NCI-H2196 (cell line): Measurements from ENCODE around the gene RFX2.
"Not testable (repeated sequence)": the region's sequence is repeated elsewhere in the genome, so short reads cannot be mapped to it uniquely, and the experiment has no call there.

ENCODE experiments used
- DNase-seq: peaks from one replicate; lab custom pipeline; 2025; ENCODE audit not compliant: unreplicated experiment; lab: John Stamatoyannopoulos, UW

RFX2 gene

GRCh38 chr19:6017576-6017975, 92.7 kb downstream of the RFX2 start:
- no peak for DNase-seq

GRCh38 chr19:6015841-6016545, 94.3 kb downstream of the RFX2 start:
- no peak for DNase-seq

DNA sequence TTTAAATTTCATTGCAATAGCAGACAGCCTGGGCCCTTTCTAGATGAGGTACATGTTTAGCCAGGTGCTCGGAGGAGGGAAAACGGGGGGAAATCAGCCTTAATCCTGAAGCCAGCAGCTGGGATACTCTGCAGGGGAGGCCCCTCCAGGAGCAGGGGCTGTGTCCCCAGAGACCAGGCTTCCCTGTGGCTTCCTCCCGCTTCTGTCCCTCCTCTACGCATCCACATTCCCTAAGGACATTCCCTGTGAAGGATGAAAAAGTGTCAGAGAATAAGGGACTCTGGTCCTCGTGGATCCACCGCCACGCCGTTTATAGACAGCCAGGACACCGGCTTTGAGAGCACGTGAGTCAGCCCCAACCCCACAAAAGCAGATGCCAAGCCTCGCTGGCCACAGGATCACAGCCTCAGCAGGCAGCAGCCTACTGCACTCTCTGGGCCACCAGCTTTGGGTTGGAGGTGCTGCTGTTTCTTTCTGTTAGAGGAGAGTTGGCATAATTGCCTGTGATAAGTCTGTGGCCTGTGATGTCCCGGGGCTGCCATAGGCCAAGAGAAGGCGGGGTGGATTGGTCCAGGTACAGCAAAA, 95.7 kb downstream of the RFX2 start:
- no peak for DNase-seq

- DNase-seq = no peak
These were observed 97.7 kb downstream of the RFX2 start for GRCh38 chr19:6012426-6013170.

GRCh38 chr19:6011794-6012193, 98.5 kb downstream of the RFX2 start:
- DNase-seq = no peak

DNA sequence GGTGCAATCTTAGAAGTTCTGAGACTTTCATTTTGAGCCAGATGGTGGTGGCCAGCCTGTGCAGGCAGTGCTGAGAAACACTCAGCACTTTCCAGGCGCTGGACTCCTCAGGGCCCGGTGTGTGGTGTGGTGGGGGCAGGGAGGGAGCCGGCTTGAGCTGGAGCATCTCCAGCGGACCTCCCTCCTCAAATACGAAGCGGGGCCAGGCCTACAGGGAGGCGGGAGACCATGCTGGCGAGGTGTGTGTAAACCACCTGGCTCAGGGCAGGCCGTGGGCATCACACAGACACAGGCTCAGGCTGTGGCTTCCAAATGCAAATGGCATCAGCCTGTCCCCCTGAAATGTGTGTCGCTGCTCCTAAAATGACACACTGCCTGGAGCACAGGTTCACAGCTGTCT, 99.1 kb downstream of the RFX2 start:
- no peak for DNase-seq

DNA sequence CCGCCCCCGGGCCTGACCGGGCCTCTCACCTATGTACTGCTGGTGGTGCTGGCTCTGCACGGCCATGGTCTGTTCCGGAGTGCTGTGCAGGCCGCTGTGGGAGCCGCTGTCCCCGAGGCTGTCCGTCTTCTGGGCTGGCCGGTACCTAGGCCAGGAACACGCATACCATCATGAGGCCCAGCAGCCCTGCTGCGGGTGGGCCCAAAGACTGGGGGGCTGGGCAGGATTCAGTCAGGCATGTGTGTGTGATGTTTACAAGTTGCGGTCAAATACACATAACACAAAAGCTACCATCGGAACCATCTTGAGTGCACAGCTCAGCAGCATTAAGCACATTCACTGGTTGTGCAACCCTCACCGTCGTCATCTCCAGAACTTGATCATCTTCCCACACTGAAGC, 100.2 kb downstream of the RFX2 start:
- no peak for DNase-seq

DNA sequence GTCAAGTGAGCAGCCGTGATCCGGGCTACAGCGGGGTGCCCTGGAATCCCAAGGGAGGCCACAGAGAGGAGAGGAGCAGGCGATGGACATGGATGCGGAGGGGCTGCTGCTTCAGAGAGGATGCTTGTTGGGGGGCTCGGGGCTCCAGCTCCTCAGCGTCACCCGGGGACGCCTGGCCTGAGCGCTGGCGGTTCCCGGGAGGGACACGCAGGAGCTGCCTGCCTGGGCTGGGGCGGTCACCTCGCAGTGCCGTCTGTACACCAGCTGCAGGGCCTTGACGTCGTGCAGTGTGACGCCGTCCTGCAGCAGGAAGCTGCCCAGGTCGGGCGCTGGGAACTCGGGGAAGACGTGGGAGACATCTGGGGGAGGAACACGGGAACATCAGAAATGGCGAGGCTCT, 102.4 kb downstream of the RFX2 start:
- DNase-seq = no peak

DNA sequence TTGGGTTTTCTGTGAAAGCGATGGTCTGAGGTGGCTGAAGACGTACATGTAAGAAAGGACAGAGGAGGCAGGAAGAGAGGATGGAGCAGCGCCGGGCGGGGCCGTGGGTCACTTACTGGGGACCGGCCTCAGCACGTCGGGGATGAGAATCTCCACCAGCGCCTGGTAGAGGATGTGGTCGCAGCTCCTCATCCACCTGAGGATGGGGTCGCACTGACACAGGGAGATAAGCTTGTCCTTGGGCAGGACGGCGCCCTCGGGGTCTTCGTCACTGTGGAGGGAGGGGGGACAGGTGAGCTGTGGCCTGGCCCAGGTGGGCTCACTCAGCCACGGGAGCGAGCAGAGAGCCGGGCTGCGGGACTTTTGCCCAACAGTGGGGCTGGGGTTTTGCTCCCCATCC, 103.4 kb downstream of the RFX2 start:
- no peak for DNase-seq

DNA sequence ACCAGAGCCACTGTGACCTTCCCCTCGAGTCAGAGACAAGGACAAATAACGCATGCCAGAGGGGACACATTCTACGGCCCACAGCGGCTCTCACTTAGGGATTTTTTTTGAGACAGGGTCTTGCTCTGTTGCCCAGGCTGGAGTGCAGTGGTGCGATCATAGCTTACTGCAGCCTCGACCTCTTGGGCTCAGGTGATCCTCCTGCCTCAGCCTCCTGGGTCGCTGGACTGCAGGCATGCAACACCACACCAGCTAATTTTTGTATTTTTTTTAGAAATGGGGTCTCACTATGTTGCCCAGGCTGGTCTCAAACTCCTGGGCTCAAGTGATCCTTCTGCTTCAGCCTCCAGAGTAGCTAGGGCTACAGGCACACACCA, 104.2 kb downstream of the RFX2 start:
- DNase-seq = not testable (repeated sequence)

GRCh38 chr19:6005321-6006069, 104.8 kb downstream of the RFX2 start:
- no peak for DNase-seq

DNA sequence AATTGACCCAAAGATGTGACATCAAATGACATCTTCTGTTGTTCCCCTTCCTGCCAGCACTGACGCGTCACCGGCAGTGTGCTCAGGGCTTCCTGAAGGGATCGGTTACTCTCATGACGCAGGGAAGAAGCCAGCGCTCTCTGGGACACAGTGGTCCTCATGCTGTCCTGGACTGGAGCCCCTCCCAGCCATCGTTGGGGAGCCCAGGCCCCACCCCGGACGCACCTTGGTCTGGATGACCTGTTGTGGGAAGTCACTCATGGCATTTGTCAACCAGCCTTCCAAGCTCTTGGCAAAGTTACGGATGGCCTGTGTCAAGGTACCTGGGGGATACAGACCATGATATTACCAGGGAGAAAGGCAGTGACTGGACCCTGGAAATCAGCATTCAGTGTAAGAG, 106.3 kb downstream of the RFX2 start:
- DNase-seq = no peak

DNA sequence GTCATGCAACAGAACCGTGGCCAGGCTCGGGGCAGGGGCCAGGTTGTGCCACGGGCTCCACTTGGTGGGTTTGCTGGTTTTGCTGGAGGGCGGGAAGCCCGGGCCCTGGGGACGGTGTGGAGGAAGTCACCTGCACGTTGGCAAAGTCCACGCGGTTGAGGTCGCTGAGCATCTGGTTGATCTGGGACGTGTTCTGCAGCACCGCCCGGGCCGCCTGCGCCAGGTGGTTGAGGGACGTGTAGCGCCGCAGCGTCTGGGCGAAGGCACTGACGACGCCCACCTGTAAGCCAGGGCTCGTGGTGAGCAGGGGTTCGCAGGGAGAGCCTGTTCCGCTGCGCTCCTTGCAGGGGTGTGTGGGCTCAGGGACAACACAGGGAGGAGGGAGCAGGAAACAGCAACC, 107.7 kb downstream of the RFX2 start:
- no peak for DNase-seq

- no peak for DNase-seq
These were observed 110.0 kb downstream of the RFX2 start for GRCh38 chr19:6000228-6000847.

DNA sequence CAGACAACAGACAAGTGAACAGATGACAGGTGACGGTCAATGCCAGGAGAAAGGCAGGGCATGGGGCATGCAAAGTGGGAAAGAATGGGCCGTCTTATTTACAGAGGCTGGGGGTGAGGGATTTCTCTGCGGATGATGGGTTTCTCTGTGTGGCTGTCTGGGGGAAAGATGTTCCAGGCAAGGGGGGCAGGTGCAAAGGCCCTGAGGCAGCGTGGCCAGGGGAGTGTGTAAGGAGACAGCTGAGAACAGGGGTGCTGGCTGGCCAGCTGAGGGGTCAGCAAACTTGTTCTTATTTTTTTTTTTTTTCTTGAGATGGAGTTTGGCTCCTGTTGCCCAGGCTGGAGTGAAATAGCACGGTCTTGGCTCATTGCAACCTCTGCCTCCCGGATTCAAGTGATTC, 110.6 kb downstream of the RFX2 start:
- no peak for DNase-seq

DNA sequence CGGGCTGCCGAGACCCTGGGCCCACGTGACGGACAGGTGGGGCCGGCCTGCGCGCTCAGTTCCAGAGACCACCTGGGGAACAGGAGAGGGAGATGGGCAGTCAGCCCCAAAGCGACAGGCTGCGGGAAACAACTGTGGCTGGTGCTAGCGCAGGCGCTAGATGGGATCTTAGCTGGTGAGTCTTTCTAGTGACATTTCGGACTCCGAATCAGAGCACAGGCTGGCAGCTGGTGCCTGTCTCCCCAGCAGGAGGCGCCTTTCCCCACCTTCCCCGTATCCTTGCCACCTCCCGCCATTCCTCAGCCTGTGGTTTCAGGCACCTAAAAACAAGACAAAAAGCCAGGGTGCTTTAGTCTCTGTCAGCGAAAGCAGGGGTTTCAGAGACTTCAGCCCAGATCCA, 112.9 kb downstream of the RFX2 start:
- no peak for DNase-seq

DNA sequence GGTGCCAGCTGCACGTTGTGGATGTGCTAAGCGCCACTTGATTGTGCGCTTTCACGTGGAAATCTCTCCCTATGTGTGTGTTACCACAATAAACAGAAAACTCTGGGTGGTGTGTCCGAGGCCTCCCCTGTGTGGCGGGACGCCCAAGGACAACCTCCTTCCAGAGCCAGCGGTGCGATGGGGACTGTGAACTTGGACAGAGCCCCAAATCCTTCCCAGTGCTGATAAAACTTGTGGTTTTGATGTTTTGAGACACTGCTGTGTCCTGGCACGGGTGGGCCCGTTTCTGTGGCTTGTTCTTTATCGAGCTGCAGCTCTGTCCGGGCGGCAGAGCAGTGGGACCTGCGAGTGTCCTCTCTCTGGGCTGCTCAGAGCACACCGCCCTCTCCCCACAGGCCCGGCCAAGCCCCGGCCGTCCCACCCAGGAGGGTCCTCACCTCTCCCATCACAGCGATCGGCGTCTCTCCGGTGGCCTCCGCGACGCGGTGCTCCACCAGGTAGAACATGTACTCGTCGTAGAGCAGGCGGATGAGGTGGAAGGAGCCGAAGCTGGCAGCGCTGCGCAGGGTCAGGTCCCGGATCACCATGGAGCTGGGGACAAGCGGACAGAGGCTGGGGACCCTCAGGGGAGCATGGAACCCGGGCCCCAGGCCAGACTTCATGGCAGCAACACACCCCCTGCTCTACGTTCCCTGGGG, 113.5 kb downstream of the RFX2 start:
- no peak for DNase-seq

GRCh38 chr19:5996102-5996501, 114.2 kb downstream of the RFX2 start:
- DNase-seq = no peak

DNA sequence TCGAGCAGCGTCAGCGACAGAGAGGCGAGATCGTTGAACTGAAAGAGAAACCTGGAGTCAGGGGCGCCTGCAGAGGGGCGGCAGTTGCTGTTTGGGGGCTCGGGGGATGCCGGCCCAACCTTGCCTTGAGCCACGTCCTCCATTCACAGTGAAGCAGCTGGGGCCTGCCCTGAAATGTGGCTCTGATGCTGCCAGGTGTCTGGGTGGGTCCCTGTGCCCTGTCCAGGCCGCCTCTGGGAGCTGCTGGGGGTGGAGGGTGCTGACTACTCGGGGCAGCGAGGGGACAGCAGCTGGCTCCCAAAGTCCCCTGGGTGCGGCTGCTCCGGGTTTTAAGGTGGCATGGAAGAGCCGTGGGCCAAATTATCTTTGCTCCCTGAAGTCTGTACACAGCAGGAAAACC, 114.7 kb downstream of the RFX2 start:
- no peak for DNase-seq

GRCh38 chr19:5994405-5995165, 115.7 kb downstream of the RFX2 start:
- no peak for DNase-seq
